HG03066 (cell line): ENCODE measurements around the gene STRA8.

Experiments
- ATAC-seq: cut with Tn5 transposase; IDR thresholded peaks from one replicate; pipeline ENCODE4 v1.9.1; 2021; ENCODE audit warnings: low read depth; ENCODE audit not compliant: unreplicated experiment

Gene STRA8

GRCh38 chr7:135233570-135233969, at the start of gene STRA8:
TSS of gene STRA8 (plus strand) at chr7:135233838. CDS start at chr7:135240525, 6,687 bp downstream.
- no peak for ATAC-seq

GRCh38 chr7:135184254-135184841, 49.3 kb upstream of the STRA8 start:
- ATAC-seq, result no peak

DNA sequence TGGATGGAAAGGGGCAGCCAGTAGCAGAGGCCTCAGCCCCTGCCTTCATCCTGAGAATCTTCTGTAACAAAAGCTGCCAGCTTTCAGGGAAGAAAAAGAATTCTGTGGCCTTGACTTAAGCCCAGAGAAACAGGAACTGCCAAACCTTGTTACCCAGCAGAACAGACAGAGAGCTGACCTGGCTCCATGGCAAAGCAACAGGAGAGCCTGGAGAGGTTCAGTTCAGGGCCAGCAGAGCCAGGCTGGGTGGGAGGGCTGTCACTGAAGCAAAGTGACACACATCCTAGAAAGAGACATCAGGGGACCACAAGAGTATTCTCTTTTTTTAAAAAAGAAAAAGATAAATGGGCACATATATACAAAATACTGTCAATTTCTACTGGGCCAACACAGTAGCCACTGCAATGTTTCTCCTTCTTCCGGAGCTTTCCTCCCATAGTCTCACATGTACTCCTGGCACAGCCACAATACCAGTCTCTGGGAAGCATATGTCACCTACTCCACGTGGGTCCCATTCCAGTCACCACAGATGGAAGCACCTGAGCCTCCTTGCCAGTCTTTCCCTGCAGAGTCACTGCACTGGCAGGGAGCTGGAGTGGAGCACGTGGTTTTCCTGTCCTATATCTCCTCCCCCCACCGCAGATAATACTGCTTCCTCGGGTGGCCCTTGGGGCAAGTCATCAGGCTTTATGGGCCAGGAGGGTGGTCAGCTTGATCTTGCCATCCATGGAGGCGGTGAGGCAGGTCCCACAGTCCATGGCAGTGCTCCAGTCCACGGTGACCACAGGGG, 48.0 kb upstream of the STRA8 start:
- no peak for ATAC-seq

DNA sequence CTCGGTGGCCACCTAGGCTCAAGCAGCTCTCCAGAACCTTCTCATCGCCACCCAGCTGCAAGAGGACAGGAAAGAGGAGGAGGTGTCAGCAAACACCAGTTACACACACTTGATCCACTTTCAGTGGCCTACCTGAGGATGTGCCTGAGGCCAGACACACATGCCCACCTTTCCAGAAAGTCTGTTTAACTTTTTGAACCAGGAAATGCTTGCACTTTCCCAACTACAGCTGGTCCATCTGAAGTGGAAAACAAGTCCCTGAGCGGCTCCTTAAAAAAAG, 47.4 kb upstream of the STRA8 start:
- no peak for ATAC-seq

DNA sequence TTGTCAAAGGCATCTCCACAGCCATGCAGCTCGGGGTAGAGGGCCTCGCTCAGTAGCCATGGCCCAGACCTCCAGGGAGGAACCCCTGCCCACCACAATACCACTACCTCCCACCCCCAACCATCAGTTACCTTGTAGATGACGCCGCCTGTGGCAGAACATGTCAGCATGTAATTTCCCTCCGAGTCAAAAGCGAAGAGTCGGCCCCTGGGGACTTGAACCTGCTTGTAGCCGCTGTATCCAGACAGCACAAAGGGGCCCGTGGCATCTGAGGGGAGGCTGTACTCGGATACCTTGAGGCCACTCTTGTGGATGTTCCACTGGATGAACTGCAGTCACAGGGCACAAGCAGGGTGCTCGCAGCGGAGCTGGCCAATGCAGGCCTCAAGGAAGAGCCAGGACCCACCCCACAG, 46.8 kb upstream of the STRA8 start:
- ATAC-seq, result no peak

DNA sequence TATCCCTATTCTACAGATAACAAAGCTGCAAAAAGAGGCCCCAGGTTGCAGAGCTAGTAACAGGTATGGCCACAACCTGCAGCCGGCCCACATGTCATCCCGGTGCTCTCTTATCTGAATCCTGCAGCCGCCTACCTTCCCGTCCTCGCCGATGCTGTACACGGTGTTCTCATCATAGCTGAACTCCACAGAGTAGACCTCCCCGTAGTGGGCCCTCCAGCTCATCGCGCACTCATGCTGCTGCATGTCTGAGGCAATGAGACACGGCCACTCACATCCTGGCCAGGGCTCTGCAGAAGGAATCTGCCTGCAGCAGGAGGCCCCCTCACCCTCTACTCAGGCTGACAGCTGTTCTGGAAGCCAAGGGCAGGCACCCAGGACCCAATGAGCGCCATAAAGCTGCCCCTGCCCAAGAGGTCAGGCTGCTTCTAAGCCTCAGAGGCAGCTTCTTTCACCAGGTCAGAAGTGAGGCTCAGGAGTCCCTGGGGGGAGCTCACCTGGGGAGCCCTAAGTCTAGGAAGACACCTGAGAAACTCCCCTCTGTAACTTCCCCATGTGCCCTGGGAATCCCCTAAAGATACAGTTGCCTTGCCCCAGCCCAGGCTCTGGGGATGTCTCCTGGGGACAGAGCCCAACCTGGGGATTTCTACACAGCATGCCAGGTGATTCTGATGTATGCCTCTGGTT, 45.2 kb upstream of the STRA8 start:
- no peak for ATAC-seq

GRCh38 chr7:135189221-135189662, 44.4 kb upstream of the STRA8 start:
- ATAC-seq, result no peak

DNA sequence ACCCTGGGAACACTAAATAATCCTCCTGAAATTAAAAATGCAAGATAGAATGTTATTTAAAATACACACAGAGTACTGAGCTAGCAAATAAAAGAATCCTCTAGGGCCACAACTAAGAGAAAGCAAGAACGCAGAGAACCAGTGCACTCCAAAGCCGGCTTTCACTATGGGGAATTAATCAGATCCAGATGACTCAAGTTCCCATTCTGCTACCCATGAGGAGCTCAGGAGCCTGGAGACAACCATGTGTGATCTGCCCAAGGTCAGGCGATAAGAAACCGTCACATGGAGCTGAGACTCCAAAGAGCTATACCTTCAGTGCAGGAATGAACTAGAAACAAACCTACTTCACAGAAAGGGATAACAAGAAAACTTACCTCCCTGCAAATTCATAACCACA, 43.7 kb upstream of the STRA8 start:
- no peak for ATAC-seq

DNA sequence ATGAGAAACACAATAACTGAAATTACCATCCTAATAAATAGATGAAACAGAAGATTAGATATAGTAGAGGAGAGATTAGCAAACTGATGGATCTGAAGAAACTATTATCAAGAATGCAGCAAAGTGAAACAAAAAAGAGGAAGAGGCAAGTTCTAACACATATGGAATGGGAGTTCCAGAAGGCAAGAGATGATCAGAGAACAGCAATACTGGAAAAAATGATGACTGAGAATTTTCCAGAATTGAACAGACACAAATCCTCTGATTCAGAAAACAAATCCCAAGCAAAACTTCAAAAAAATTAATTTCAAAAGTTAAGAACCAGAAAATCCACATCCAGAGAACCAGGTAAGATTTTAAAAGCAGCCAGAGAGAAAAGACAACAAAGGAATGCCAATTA, 42.9 kb upstream of the STRA8 start:
- no peak for ATAC-seq

- ATAC-seq, result no peak
Measured at GRCh38 chr7:135192914-135193536, 40.6 kb upstream of the STRA8 start.

- no peak for ATAC-seq
Measured at GRCh38 chr7:135193615-135194081, 40.0 kb upstream of the STRA8 start.

- no peak for ATAC-seq
Measured at GRCh38 chr7:135194494-135195095, 39.0 kb upstream of the STRA8 start.

DNA sequence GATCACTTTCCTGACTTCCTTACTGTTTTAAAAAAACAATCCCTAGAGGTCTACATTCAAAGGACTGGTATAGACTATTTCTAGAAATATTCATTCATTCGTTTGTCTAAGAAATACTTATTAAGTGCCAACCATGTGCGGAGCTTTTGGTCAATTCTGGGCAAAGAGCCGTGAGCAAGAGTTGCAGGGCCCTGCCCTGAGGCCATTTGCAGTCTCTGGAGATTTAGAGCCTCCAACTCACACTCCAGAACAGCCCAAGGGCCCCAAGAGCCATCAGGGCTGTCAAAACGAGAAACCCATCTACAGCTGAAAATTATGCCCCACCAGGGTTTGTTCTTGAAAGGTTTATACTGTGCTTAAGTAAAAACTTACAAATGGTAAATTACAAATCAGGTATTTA, 38.5 kb upstream of the STRA8 start:
- no peak for ATAC-seq

DNA sequence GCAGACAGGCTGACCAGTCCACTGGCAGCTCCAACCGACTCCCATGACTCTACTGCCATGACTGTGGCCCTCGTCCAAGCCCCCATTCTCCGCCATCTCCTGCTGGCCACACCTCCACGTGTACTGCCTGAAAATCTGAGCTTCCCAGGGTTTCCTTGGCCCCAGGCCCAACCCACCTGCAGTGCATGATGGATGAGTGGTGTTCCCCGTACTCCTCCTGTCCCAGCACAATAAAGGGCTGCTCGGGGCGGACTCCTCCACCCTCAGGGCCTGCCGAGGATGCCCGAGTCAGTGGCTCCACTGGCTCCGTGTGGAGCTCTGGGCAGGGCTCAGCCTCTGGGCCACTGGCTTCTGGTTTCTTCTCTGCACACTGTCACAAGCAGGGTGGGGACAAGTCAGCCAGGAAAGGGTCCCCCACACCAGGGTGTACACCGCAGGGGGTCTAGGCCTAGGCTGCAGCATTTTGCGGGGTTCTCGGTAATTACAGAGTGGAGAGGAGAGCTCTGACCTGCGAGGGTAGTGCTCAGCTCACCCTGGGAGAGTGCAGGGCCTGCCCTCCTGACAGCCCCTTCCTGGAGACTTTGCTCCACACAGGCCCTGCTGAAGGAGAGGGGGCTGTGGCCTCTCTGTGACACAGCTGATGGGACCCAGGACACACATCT, 37.5 kb upstream of the STRA8 start:
- ATAC-seq, result no peak

GRCh38 chr7:135197343-135197742, 36.3 kb upstream of the STRA8 start:
- no peak for ATAC-seq

DNA sequence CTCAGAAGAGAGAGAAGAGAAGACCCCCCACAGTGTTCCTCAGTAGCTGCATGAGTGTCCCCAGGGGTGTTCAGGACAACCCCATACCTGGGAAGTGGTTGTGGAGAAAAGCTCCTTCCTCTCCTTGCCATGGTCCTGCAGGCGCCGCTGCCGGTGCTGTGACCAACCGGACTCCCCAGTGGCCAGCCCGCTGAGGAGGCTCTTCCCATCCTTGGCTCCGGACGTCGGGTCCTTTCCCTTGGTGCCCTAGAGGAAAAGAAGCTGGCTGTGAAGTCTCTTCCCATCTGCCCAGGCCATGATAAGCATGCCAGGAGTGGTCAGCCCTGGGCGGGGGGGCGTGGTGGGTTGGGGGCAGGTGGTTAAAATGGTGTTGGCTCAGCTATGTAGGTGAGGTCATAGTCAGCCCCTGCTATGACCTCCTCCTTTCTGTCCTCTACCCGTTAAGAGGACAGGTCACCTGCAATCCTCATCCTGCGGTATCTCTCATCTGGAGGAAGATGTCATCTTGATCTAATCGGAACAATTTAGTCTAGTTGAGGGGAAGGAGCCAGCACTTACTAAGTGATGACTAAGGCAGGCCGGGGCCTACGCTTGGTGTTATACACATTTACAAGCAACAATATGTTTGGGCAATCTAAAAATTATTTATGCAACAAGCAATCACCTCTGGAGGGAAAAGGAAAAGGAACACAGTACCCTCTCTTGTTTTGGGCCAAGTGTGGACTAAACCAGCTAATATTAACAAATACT, 35.6 kb upstream of the STRA8 start:
- no peak for ATAC-seq

DNA sequence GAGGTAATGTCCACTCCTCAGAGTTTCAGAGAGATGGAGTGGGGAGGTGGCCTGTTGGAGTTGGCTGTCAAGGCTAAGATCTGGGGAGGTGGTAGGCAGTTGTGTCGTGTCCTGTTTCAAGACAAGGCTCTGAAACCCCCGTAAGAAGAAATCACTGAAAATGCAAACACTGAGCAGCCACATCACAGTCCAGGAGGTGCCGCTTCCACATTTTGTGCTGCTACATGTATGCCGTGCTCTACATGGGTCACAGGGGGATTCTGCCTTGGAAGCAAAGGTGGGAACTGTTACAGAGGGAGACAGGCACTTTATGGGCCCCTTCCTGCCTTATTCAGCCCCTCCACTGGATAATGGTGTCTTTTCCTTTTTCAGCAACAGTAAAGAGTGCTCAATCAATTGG, 34.2 kb upstream of the STRA8 start:
- no peak for ATAC-seq

DNA sequence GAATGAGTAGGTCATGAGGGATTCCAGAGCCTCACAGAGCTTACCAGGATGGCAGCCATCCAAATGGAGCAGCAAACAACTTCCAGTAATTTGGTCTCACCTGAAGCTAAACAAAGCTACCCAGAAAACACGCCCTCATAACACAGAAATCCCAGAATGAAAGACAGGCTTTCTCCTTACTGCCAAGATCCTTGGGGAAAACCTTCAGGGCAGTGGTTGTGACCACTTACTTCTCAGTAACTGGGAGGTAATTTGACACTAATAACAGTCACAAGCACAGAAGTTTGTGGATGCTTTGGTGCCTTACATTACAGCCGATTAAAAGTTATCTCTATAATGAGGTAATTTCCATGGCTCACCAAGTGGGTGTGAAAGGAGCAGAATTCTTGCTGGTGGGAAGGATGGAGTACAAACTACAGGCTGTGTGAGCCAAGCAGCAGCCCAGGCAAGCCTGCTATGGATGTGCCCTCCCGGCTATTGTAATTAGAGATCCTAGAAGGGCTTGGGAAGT, 32.8 kb upstream of the STRA8 start:
- ATAC-seq, result no peak

DNA sequence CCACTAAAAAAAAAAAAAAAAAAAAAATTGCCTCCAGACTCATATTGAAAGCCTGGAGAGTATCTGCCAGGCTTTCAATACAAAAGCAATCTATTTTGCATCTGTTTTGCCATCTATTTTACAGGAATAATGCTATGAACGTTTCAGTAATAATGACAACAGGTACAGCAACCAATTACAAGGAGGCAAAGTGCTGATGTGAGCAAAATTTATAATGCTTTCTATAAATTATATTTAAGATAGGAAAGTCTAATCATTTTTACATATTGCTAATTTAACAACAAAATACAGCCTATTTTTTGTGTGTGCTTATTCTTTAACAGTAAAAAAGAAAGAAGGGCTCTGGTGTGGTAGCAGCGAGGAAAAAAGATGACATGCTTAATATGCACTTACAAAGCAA, 32.3 kb upstream of the STRA8 start:
- no peak for ATAC-seq

DNA sequence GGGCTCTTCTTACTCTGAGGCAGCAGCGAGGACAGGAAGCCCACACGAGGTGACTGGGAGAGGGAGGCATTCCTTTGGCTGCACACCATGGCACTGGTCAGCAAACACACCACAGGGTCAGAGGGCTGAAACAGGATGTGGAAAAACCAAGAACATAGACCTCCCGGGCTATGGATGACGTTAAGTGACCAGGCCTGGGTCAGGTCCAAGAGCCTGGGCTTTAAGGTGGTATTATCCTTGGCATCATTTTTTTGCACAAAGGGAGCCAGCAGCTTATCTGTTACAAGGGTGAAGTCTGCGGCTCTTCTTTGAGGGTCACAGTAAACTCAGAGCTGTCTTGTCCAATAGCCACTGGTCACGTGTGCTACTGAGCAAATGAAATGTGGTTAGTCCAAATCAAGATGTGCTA, 29.3 kb upstream of the STRA8 start:
- no peak for ATAC-seq
